ENCODE data around the gene OR2V1.
"Not testable (repeated sequence)": the region's sequence is repeated elsewhere in the genome, so short reads cannot be mapped to it uniquely, and the experiment has no call there.

- TF ChIP-seq CTCF (IDR thresholded peaks at IDR 0.05; ENCODE audit: low read depth, low read length, poor library complexity, severe bottlenecking); EZH2phosphoT487 (IDR thresholded peaks at IDR 0.05; ENCODE audit: borderline replicate concordance, low read length): not testable (repeated sequence)
These were observed 35.8 kb downstream of the OR2V1 start for GRCh38 chr5:181095162-181095561.

All from DOHH2 (cell line).